Prostate gland (tissue), 2 donors: Measurements from ENCODE around the gene LCORL.

ENCODE experiments used
- POLR2AphosphoS5 ChIP-seq: sonication (generic); formaldehyde crosslinking; IDR thresholded peaks from one replicate; pipeline ENCODE4 v1.6.1; 2017; ENCODE audit warnings: antibody characterized with exemption
- TF ChIP-seq, protein P1 (sequence below), 4 experiments: fragments of 200-600 bp in 2 of 4; fragments of 450-650 bp in 2 of 4; sonication (generic) in 2 of 4; IDR thresholded peaks; 1 replicate in 3 of 4; 2 replicates in 1 of 4; pipeline ENCODE4 v1.5.1; 2016 to 2019; ENCODE audit warnings: antibody characterized with exemption in 4 of 4, mild to moderate bottlenecking in 2 of 4, moderate library complexity in 2 of 4

DNA sequence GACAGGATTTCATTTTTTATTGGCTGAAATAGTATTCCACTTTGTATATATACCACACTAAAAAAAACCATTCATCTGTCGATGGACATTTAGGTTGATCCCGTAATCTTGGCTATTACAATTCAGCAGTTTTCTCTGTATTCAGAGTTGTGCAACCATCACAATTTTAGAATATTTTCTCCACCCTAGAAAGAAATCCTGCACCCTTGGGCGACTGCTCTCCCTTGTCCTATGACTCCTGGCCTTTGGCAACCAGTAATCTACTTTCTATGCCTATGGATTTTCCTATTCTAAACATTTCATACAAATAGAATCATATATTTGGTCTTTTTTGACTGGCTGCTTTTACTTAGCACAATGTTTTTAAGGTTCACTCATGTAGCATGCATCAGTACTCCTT is 126.1 kb downstream of the LCORL start:
- TF ChIP-seq, protein P1, sequence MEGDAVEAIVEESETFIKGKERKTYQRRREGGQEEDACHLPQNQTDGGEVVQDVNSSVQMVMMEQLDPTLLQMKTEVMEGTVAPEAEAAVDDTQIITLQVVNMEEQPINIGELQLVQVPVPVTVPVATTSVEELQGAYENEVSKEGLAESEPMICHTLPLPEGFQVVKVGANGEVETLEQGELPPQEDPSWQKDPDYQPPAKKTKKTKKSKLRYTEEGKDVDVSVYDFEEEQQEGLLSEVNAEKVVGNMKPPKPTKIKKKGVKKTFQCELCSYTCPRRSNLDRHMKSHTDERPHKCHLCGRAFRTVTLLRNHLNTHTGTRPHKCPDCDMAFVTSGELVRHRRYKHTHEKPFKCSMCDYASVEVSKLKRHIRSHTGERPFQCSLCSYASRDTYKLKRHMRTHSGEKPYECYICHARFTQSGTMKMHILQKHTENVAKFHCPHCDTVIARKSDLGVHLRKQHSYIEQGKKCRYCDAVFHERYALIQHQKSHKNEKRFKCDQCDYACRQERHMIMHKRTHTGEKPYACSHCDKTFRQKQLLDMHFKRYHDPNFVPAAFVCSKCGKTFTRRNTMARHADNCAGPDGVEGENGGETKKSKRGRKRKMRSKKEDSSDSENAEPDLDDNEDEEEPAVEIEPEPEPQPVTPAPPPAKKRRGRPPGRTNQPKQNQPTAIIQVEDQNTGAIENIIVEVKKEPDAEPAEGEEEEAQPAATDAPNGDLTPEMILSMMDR (IDR thresholded peaks at IDR 0.05): no peak
- no peak for TF ChIP-seq POLR2AphosphoS5
